Measurements from ENCODE around the gene NUDT3.

- TF ChIP-seq POLR2A (IDR thresholded peaks at IDR 0.05) (no peak), CTCF (IDR thresholded peaks at IDR 0.05 in 4 of 5, conservative IDR thresholded peaks at IDR 0.05 in 1 of 5) (no peak)
Observed at GRCh38 chr6:34232901-34233300, 159.6 kb downstream of the NUDT3 start.

Measured in gastrocnemius medialis (tissue), 4 donors.